NCI-H1417 treated with DMSO at 0.1 percent for 48 hours (cell line): ENCODE results near the gene TCF4.

Source experiments
- DNase-seq: peaks from one replicate; lab custom pipeline; 2025; lab: John Stamatoyannopoulos, UW

The TCF4 gene

GRCh38 chr18:55503167-55503820 lies 84.7 kb downstream of the TCF4 start:
- no peak for DNase-seq

GRCh38 chr18:55501982-55502710 lies 85.8 kb downstream of the TCF4 start:
- no peak for DNase-seq

- no peak for DNase-seq
Measured at GRCh38 chr18:55501579-55501978, 86.4 kb downstream of the TCF4 start.

GRCh38 chr18:55500316-55501086 lies 87.5 kb downstream of the TCF4 start:
- DNase-seq: no peak

GRCh38 chr18:55499526-55499925 lies 88.5 kb downstream of the TCF4 start:
- DNase-seq: no peak

GRCh38 chr18:55497825-55498403 lies 90.1 kb downstream of the TCF4 start:
- DNase-seq: peak; percentile 57

GRCh38 chr18:55494899-55495298 lies 93.1 kb downstream of the TCF4 start:
- no peak for DNase-seq

GRCh38 chr18:55494441-55494840 lies 93.6 kb downstream of the TCF4 start:
- DNase-seq: no peak

- no peak for DNase-seq
Measured at GRCh38 chr18:55491616-55492015, 96.4 kb downstream of the TCF4 start.

GRCh38 chr18:55489034-55489986 lies 98.7 kb downstream of the TCF4 start:
- peak; percentile 83 for DNase-seq

GRCh38 chr18:55488473-55488872 lies 99.5 kb downstream of the TCF4 start:
- peak; percentile 82 for DNase-seq

GRCh38 chr18:55487997-55488396 lies 100.0 kb downstream of the TCF4 start:
- no peak for DNase-seq

GRCh38 chr18:55486936-55487335 lies 101.1 kb downstream of the TCF4 start:
- no peak for DNase-seq

- no peak for DNase-seq
Measured at GRCh38 chr18:55485666-55486065, 102.3 kb downstream of the TCF4 start.

- no peak for DNase-seq
Measured at GRCh38 chr18:55484773-55485172, 103.2 kb downstream of the TCF4 start.

- DNase-seq: no peak
Measured at GRCh38 chr18:55483266-55483871, 104.6 kb downstream of the TCF4 start.

GRCh38 chr18:55479656-55480420 lies 108.2 kb downstream of the TCF4 start:
- DNase-seq: no peak

- no peak for DNase-seq
Measured at GRCh38 chr18:55477860-55478581, 110.0 kb downstream of the TCF4 start.

- DNase-seq: no peak
Measured at GRCh38 chr18:55477499-55477859, 110.5 kb downstream of the TCF4 start.

- no peak for DNase-seq
Measured at GRCh38 chr18:55475916-55476315, 112.1 kb downstream of the TCF4 start.
